NOMO-1 treated with DMSO at 0.1 percent for 48 hours (cell line): ENCODE data around the gene MS4A3.
"Not testable (repeated sequence)": the region's sequence is repeated elsewhere in the genome, so short reads cannot be mapped to it uniquely, and the experiment has no call there.

Experiments used
- DNase-seq: peaks from one replicate; lab custom pipeline; 2025; ENCODE audit not compliant: unreplicated experiment; lab: John Stamatoyannopoulos, UW

The MS4A3 gene

DNA sequence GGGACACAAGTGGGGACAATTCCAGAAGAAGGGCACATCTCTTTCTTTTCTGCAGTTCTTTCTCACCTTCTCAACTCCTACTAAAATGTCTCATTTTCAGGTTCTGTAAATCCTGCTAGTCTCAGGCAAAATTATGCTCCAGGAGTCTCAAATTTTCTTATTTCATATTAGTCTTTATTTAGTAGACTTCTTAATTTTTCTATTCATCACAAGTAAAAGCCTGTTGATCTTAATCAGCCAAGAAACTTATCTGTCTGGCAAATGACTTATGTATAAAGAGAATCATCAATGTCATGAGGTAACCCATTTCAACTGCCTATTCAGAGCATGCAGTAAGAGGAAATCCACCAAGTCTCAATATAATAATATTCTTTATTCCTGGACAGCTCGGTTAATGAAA is 31.9 kb downstream of the MS4A3 start, which contains the start of gene MS4A2:
Gene MS4A2, plus strand, starts transcription at position 301 of the 400 bp plus-strand sequence. CDS start 102 bp downstream, outside the sequence.
- no peak for DNase-seq

DNA sequence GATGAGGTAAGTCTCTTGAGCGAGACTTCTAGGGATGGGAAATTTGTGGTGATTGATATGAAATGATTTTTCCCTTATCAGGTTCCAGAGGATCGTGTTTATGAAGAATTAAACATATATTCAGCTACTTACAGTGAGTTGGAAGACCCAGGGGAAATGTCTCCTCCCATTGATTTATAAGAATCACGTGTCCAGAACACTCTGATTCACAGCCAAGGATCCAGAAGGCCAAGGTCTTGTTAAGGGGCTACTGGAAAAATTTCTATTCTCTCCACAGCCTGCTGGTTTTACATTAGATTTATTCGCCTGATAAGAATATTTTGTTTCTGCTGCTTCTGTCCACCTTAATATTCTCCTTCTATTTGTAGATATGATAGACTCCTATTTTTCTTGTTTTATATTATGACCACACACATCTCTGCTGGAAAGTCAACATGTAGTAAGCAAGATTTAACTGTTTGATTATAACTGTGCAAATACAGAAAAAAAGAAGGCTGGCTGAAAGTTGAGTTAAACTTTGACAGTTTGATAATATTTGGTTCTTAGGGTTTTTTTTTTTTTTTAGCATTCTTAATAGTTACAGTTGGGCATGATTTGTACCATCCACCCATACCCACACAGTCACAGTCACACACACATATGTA is 39.1 kb downstream of the MS4A3 start:
- DNase-seq = no peak

DNA sequence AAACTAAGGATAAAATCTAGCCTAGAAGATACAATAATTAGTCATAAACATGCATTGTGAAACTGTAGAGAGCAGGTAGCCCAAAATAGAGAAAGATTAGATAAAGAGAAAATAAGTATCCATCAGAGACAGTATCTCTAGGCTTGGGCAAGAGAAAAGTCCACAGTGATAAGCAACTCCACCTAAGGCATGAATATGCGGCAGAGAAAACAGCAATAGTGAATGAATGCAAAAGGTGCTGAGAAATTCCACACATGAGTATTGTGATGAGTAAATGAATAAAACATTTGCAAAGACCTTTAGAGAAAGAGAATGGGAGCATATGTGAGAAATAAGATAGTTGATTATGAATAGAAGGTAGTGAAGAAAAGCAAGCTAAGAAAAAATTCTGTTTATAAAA is 40.7 kb downstream of the MS4A3 start:
- DNase-seq = no peak

DNA sequence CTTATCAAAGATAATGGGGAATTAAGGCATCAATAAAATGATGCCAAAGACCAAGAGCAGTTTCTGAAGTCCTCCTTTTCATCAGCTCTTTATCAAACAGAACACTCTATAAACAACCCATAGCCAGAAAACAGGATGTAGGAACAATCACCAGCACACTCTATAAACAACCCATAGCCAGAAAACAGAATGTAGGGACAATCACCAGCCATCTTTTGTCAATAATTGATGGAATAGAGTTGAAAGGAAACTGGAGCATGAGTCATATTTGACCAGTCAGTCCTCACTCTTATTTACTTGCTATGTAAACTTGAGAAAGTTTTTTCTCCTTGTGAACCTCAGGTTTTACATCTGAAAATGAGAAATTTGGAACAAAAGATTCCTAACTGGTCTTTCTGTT is 42.0 kb downstream of the MS4A3 start:
- no peak for DNase-seq

DNA sequence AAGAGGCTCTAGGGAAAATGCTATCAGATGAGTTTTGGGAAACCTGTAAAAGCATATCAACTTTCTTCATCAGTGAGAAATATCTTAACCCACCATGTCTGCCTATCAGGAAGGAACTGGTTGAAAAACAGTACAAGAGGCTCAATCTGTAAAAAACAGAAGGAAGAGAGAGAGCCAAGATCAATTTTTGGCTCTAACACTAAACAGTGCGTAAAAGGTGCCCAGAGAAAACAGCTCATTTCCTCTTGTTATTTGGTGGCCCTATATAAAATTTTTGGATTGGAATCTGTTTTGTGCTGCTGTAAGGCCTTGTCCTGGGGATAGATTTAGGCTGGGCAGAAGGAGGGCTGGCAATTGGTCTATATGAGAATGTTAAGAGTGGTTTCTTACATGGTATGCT is 44.1 kb downstream of the MS4A3 start:
- no peak for DNase-seq

DNA sequence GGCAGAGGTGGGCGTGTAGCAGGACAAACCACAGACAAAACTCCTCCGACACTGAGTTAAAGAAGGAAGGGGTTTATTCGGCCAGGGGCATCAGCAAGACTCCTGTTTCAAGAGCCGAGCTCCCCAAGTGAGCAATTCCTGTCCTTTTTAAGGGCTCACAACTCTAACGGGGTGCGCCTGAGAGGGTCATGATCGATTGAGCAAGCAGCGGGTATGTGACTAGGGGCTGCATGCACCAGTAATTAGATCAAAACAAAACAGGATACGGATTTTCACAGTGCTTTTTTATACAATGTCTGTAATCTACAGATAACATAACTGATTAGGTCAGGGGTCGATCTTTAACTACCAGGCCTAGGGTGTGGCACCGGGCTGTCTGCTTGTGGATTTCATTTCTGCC is 44.9 kb downstream of the MS4A3 start:
- DNase-seq = not testable (repeated sequence)

DNA sequence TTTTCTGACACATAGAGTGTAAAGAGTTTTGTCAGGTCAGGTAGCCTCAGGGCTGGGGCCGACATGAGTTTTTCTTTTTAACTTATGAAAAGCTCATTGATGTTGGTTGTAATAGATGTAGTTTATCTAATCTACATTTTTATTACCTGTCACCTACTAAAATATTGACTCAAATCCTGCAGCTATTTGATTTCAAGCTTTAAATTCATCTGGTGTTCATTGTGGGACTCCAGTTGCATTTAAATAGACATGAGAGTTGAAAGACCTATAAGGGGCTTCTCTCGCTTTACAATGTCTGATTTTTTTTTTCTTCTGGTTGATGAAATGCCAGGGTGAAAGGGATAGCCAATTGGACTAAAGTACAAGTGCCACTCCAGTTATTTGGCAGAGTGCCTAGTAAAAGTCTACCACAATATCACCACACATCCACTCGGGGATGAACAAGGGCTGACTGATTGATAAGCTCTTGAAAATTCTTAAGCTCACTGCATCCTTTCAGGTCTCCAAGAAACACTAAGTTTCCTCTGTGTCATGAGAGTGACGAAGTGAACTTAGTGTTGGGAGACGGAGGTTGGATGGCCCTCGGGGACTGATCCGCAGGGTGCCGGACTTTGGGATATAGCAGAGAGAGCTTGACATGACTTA is 48.1 kb downstream of the MS4A3 start:
- DNase-seq = not testable (repeated sequence)

DNA sequence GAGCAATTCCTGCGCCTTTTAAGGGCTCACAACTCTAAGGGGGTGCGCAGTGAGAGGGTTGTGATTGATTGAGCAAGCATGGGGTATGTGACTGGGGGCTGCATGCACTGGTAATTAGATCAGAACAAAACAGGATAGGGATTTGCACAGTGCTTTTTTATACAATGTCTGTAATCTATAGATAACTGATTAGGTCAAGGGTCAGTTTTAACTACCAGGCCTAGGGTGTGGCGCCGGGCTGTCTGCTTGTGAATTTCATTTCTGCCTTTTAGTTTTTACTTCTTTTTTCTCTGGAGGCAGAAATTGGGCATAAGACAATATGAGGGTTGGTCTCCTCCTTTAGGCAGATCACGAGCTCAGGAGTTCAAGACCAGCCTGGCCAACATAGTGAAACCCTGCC is 52.2 kb downstream of the MS4A3 start:
- not testable (repeated sequence) for DNase-seq

DNA sequence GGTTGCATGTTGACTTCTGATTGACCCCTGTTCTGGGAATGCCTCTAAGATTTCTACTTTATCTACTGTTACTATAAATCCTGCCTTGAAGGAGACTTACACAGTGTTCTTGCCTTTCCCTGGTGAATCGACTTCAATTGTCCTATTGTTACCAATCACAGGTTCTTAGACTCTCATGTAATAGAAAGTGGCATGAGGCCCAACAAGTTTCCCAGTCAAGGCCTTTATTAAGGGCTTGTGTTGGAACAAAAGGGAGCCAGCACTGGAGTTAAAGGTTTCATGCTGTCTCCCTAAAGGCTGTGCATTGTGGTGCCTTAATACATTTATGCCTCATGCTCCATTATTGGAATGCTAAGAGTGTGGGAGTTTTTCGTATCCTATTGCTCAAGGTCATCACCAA is 55.3 kb downstream of the MS4A3 start:
- no peak for DNase-seq

DNA sequence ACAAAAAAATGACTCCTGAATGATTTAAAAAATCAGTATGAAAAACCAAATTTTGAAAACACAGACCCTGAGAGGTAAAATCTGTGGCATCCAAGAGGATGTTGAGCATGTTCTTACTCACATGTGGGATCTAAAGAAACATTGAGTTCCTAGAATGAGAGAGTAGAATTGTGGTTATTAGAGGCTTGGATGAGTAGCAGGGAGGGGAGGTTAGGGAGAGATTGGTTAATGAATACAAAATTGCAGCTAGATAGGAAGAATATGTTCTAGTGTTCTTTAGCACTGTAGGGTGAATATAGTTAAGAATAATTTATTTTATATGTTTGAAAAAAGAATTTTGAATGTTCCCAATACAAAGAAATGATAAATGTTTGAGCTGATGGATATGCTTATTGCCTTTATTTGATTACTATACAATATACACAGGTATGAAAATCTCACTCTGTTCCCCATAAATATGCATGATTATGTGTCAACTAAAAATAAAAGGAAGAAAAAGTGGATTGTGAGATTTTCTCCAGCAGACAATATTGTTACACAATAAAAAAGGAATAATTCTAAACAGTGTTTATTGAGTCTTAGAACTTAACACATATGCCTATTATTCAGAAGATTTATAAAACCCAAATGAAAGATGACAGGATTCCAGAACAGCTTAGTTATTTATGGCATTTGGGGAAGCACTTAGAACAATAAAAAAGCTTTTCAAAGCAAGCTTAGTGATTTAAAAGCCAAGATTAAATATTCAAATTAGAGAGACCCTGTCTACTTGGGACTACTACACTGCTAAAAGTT is 60.7 kb downstream of the MS4A3 start:
- DNase-seq = no peak

DNA sequence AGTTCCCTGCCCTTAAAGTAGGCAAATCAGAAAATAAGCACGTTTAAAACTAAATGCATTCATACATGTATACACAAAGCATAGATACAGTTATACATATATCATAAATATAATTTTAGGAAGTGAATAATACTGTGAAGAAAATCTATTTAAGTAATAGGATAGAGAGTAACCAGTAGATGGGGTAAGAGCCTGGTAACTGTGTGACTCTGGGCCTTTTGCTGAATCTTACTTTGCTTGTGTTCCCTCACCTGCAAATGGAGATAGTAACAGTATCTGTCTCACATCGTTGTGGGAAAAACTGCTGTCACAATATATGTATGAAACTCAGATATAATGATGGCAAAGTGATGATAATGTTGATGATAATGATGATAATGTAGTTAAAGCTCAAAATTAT is 61.9 kb downstream of the MS4A3 start:
- DNase-seq = peak; percentile 71

DNA sequence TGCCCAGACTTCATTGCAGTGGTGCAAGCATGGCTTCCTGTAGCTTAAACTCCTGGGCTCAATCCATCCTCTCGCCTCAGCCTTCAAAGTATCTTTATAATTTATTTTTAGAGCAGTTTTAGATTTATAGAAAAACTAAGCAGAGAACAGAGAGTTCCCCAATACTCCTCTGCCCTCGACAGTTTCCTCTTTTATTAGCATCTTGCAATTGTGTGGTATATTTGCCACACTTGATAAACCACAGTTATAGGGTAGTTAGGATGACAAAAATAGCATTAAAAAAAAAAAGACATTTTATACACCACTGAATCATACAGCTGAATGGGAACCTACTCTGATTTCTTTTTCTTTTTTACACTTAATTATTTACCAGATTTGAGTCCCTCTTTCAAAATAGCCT is 63.2 kb downstream of the MS4A3 start:
- peak; percentile 97 for DNase-seq
